HepG2 (cell line): ENCODE measurements around the gene TCF20. TPM values are rescaled to one million over a fixed set of nuclear protein-coding genes. Genes with fewer than 3 reads are reported as not detected.

Experiments
- ATAD3A ChIP-seq: sonication (generic); formaldehyde crosslinking; IDR thresholded peaks from 2 replicates; pipeline ENCODE4 v1.4.0; 2020; ENCODE audit warnings: missing genetic modification reagents
- ATF1 ChIP-seq: IDR thresholded peaks from 2 replicates; pipeline ENCODE4 v1.6.1; 2016; ENCODE audit warnings: mild to moderate bottlenecking, control low read depth
- FOXA3 ChIP-seq: IDR thresholded peaks from 2 replicates; pipeline ENCODE4 v1.6.1; 2016; ENCODE audit warnings: missing genetic modification reagents, missing compliant biosample characterization
- HOXA3 ChIP-seq: sonication (generic); formaldehyde crosslinking; IDR thresholded peaks from 2 replicates; pipeline ENCODE4 v1.5.0; 2020; ENCODE audit warnings: missing genetic modification reagents
- KMT2A ChIP-seq: sonication (generic); formaldehyde crosslinking; IDR thresholded peaks from 2 replicates; pipeline ENCODE4 v1.4.0; 2020; ENCODE audit warnings: missing genetic modification reagents
- MXI1 ChIP-seq: IDR thresholded peaks from 3 replicates; pipeline ENCODE4 v1.6.1; 2012; ENCODE audit warnings: low read depth, low read length, inconsistent platforms, borderline replicate concordance
- SIX4 ChIP-seq: sonication (generic); formaldehyde crosslinking; IDR thresholded peaks from 2 replicates; pipeline ENCODE4 v1.4.0; 2020; ENCODE audit warnings: missing genetic modification reagents
- SNRNP70 ChIP-seq: fragments of 200-400 bp; formaldehyde crosslinking; IDR thresholded peaks from 2 replicates; pipeline ENCODE4 v1.6.1; 2017; ENCODE audit warnings: mild to moderate bottlenecking, low read depth, low read length, moderate library complexity
- SOX5 ChIP-seq: IDR thresholded peaks from 2 replicates; pipeline ENCODE4 v1.6.1; 2016; ENCODE audit warnings: borderline replicate concordance
- SP4 ChIP-seq: sonication (generic); formaldehyde crosslinking; IDR thresholded peaks from 2 replicates; pipeline ENCODE4 v1.8.1; 2023; ENCODE audit warnings: mild to moderate bottlenecking, missing genetic modification reagents
- TCF12 ChIP-seq, 2 experiments: fragments of 450-650 bp in 1 of 2; sonication (generic) in 1 of 2; formaldehyde crosslinking in 1 of 2; IDR thresholded peaks; 2 replicates each; pipeline versions ENCODE4 v1.6.1 to v1.8.0; 2017 to 2022; ENCODE audit warnings: antibody characterized with exemption in 1 of 2, mild to moderate bottlenecking in 1 of 2, missing genetic modification reagents in 1 of 2, moderate library complexity in 1 of 2
- ZFP37 ChIP-seq: sonication (generic); formaldehyde crosslinking; IDR thresholded peaks from 2 replicates; pipeline ENCODE4 v1.4.0; 2020; ENCODE audit warnings: missing genetic modification reagents, borderline replicate concordance
- ZNF263 ChIP-seq: sonication (generic); formaldehyde crosslinking; IDR thresholded peaks from 2 replicates; pipeline ENCODE4 v1.4.0; 2020; ENCODE audit warnings: missing genetic modification reagents
- ZNF317 ChIP-seq: sonication (generic); formaldehyde crosslinking; IDR thresholded peaks from 2 replicates; pipeline ENCODE4 v1.5.0; 2020; ENCODE audit warnings: mild to moderate bottlenecking, missing genetic modification reagents
- ZNF460 ChIP-seq: sonication (generic); formaldehyde crosslinking; IDR thresholded peaks from 2 replicates; pipeline ENCODE4 v1.5.1; 2020; ENCODE audit warnings: missing genetic modification reagents, mild to moderate bottlenecking, borderline replicate concordance
- ZNF724P ChIP-seq: sonication (generic); formaldehyde crosslinking; IDR thresholded peaks from 2 replicates; pipeline ENCODE4 v1.8.0; 2022; ENCODE audit warnings: missing genetic modification reagents, borderline replicate concordance
- polyA plus RNA-seq, 8 experiments: library from polyadenylated mRNA; depleted of rRNA in 3 of 8; stranded (reverse) in 7 of 8; unstranded in 1 of 8; fragments of >200 nt; fragmentation: Illumina TruSeq in 4 of 8; extraction: Trizol in 4 of 8; gene quantifications; 2 replicates each; pipeline versions ENCODE4 v1.2.1 to v1.2.3, GENCODE V29; 2011 to 2016; ENCODE audit warnings: low read depth in 4 of 8, missing spikeins in 1 of 8, mixed read lengths in 1 of 8; ENCODE audit not compliant: insufficient read depth in 1 of 8
- total RNA-seq, 5 experiments: library from RNA; depleted of rRNA; stranded (reverse); fragments of >200 nt; fragmentation: Illumina TruSeq; extraction: Trizol; gene quantifications; 2 replicates each; pipeline ENCODE4 v1.2.3, GENCODE V29; 2016; ENCODE audit warnings: low read depth in 1 of 5
- TF ChIP-seq, protein P1 (sequence below): IDR thresholded peaks from 2 replicates; pipeline ENCODE4 v1.6.1; 2016; ENCODE audit warnings: missing compliant biosample characterization, missing genetic modification reagents, borderline replicate concordance
- TF ChIP-seq, protein P2 (sequence below): sonication (generic); formaldehyde crosslinking; IDR thresholded peaks from 2 replicates; pipeline ENCODE4 v1.4.0; 2020; ENCODE audit warnings: missing genetic modification reagents, borderline replicate concordance
- TF ChIP-seq, protein P3 (sequence below): sonication (generic); formaldehyde crosslinking; IDR thresholded peaks from 2 replicates; pipeline ENCODE4 v1.5.0; 2020; ENCODE audit warnings: missing genetic modification reagents

Gene TCF20
- total and polyA plus RNA-seq, 2 of the 13 experiments (the other 11 are each of a cell fraction or from before 2014, with no cell fraction given) = 12.8 to 23.7 TPM

DNA sequence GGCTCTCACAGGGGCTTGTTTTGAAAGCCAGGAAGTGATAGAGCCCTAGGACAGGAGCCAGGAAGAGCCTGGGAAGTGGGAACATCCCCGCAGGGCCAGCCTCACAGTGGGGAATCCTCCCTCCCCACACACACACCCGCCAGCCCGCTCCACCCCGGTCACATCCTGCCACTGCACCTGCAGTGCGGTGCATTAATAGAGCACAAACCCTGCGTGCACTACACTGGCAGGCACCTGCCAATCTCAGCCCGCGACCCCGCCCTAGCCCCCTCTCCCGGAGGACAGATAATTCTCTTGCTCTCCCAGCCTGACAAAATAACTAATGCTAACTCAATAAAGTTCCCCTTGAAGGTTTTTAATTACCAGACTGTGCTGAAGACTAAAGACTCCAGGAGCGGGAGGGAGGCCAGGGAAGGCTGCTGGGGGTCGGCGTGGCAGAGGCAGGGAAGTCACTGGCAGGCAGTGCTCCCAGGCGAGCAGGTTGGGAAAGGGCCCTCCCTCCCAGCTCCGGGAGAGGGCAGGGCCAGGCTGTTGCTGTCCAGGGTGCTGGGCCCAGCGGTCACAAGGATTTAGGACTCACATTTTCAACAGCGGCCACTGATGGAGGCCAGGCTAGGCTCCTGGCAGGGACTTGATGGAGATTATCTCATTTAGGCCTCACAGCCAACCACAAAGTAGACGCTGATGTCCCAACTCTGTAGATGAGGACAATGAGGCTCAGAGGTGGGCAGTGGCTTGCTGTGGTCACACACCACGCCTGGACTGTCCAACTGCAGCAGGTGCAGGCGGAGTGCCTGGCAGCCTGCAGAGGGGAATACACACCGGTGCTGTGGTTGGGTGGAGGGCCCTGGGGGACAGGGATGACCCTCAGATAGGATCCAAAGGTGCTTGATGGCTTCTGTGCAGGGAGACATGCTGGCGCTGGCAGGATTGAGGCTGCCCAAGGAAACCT, 23.9 kb upstream of the TCF20 start (continued):
- TF ChIP-seq, protein P1, sequence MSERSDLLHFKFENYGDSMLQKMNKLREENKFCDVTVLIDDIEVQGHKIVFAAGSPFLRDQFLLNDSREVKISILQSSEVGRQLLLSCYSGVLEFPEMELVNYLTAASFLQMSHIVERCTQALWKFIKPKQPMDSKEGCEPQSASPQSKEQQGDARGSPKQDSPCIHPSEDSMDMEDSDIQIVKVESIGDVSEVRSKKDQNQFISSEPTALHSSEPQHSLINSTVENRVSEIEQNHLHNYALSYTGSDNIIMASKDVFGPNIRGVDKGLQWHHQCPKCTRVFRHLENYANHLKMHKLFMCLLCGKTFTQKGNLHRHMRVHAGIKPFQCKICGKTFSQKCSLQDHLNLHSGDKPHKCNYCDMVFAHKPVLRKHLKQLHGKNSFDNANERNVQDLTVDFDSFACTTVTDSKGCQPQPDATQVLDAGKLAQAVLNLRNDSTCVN = peak; percentile 73; the same call in 1 of the 2 replicates
- TF ChIP-seq FOXA3 (CRISPR knock-in tag) = peak; percentile 31; the same call in 1 of the 2 replicates
- TF ChIP-seq ZFP37 (CRISPR knock-in tag) = 0 out of 2 replicates have a peak, but pooled peaks have one; percentile 65
- 0 out of 2 replicates have a peak, but pooled peaks have one; percentile 43 for TF ChIP-seq HOXA3 (CRISPR knock-in tag)
- TF ChIP-seq ZNF460 (CRISPR knock-in tag) = no peak
- no peak for TF ChIP-seq KMT2A (CRISPR knock-in tag)
- peak; percentile 62; the same call in 1 of the 2 replicates for TF ChIP-seq ZNF317 (CRISPR knock-in tag)
- TF ChIP-seq ZNF724P = no peak
- no peak for TF ChIP-seq TCF12 (IDR thresholded peaks at IDR 0.05)
- TF ChIP-seq TCF12 (CRISPR knock-in tag; IDR thresholded peaks at IDR 0.05) = no peak
- no peak for TF ChIP-seq SP4
- TF ChIP-seq ATF1 (CRISPR knock-in tag) = no peak
- no peak for TF ChIP-seq SNRNP70
- TF ChIP-seq SOX5 (CRISPR knock-in tag) = peak; percentile 38; the same call in 1 of the 2 replicates
- peak; percentile 67; the same call in 1 of the 2 replicates for TF ChIP-seq SIX4
- TF ChIP-seq, protein P2, sequence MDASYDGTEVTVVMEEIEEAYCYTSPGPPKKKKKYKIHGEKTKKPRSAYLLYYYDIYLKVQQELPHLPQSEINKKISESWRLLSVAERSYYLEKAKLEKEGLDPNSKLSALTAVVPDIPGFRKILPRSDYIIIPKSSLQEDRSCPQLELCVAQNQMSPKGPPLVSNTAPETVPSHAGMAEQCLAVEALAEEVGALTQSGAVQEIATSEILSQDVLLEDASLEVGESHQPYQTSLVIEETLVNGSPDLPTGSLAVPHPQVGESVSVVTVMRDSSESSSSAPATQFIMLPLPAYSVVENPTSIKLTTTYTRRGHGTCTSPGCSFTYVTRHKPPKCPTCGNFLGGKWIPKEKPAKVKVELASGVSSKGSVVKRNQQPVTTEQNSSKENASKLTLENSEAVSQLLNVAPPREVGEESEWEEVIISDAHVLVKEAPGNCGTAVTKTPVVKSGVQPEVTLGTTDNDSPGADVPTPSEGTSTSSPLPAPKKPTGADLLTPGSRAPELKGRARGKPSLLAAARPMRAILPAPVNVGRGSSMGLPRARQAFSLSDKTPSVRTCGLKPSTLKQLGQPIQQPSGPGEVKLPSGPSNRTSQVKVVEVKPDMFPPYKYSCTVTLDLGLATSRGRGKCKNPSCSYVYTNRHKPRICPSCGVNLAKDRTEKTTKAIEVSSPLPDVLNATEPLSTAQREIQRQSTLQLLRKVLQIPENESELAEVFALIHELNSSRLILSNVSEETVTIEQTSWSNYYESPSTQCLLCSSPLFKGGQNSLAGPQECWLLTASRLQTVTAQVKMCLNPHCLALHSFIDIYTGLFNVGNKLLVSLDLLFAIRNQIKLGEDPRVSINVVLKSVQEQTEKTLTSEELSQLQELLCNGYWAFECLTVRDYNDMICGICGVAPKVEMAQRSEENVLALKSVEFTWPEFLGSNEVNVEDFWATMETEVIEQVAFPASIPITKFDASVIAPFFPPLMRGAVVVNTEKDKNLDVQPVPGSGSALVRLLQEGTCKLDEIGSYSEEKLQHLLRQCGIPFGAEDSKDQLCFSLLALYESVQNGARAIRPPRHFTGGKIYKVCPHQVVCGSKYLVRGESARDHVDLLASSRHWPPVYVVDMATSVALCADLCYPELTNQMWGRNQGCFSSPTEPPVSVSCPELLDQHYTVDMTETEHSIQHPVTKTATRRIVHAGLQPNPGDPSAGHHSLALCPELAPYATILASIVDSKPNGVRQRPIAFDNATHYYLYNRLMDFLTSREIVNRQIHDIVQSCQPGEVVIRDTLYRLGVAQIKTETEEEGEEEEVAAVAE (CRISPR knock-in tag) = peak; percentile 92
- peak; percentile 86; the same call in 1 of the 2 replicates for TF ChIP-seq ATAD3A (CRISPR knock-in tag)
- TF ChIP-seq MXI1 = no peak
- peak; percentile 92 for TF ChIP-seq ZNF263 (CRISPR knock-in tag)
- TF ChIP-seq, protein P3, sequence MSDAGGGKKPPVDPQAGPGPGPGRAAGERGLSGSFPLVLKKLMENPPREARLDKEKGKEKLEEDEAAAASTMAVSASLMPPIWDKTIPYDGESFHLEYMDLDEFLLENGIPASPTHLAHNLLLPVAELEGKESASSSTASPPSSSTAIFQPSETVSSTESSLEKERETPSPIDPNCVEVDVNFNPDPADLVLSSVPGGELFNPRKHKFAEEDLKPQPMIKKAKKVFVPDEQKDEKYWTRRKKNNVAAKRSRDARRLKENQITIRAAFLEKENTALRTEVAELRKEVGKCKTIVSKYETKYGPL = 0 out of 2 replicates have a peak, but pooled peaks have one; percentile 34
